GM12875 (cell line): ENCODE measurements around the gene KLHL5.
A peak's percentile ranks its signal among the peaks of the same experiment; 100 is the strongest.

Source experiments
- H3K4me3 ChIP-seq: one replicate; pipeline ENCODE4 v1.5.1; 2011; ENCODE audit warnings: low read depth, low read length, control low read depth
- CTCF ChIP-seq: IDR thresholded peaks from 2 replicates; pipeline ENCODE4 v1.5.1; 2011; ENCODE audit warnings: low read depth, mild to moderate bottlenecking, control low read depth, inconsistent platforms, low read length, moderate library complexity, borderline replicate concordance; ENCODE audit not compliant: insufficient read depth

KLHL5 gene

GRCh38 chr4:39024311-39024865 lies 37.6 kb upstream of the KLHL5 start:
- no peak overlapping the region for H3K4me3 ChIP-seq
- TF ChIP-seq CTCF: no peak

GRCh38 chr4:39025552-39026085 lies 36.4 kb upstream of the KLHL5 start:
- TF ChIP-seq CTCF: no peak
- no peak overlapping the region for H3K4me3 ChIP-seq

GRCh38 chr4:39026096-39026495 lies 35.9 kb upstream of the KLHL5 start:
- no peak overlapping the region for H3K4me3 ChIP-seq
- no peak for TF ChIP-seq CTCF

- H3K4me3 ChIP-seq: peak overlapping the region; percentile 13
- TF ChIP-seq CTCF: 0 out of 2 replicates have a peak, but pooled peaks have one; percentile 6
Observed at GRCh38 chr4:39029752-39030694, 32.0 kb upstream of the KLHL5 start.

GRCh38 chr4:39030725-39031124 lies 31.3 kb upstream of the KLHL5 start:
- no peak for TF ChIP-seq CTCF
- peak overlapping the region; percentile 34 for H3K4me3 ChIP-seq

GRCh38 chr4:39031590-39032020 lies 30.4 kb upstream of the KLHL5 start:
- H3K4me3 ChIP-seq: peak overlapping the region; percentile 38

GRCh38 chr4:39032218-39033085 lies 29.6 kb upstream of the KLHL5 start, which contains the start of gene TMEM156:
TSS of gene TMEM156 (minus strand) at chr4:39032409. CDS start at chr4:39032313, 96 bp downstream.
- no peak for TF ChIP-seq CTCF
- peak within 1 kb of the TSS; percentile 38 for H3K4me3 ChIP-seq
